ENCODE results near the gene PNPLA6. TPM values are rescaled to one million over a fixed set of nuclear protein-coding genes. Genes with fewer than 3 reads are reported as not detected.
A peak's percentile ranks its signal among the peaks of the same experiment; 100 is the strongest.

PNPLA6 gene
- total RNA-seq, 3 donors from 2014 or later: 85.7 to 136 (median 121) TPM

GRCh38 chr19:7504684-7505083, 30.8 kb upstream of the PNPLA6 start:
- Histone ChIP-seq H3K4me3 (no peak overlapping the region), H3K4me1 (ENCODE audit: low read depth) (peaks cover 13% of the 10 kb centered on the region), H3K36me3 (ENCODE audit: low read depth) (no peaks in the 10 kb centered on the region), H3K9me3 (no peaks in the 10 kb centered on the region)
- DNase-seq: no peak
- intact Hi-C loops (cut with DNase I, micrococcal nuclease): no loop called here
- no peak for TF ChIP-seq CTCF (IDR thresholded peaks at IDR 0.05)
- no peak for ATAC-seq

GRCh38 chr19:7505288-7505681, 30.2 kb upstream of the PNPLA6 start:
- no peak for TF ChIP-seq CTCF (IDR thresholded peaks at IDR 0.05)
- peaks cover 13% of the 10 kb centered on the region for H3K4me1 ChIP-seq (ENCODE audit: low read depth)
- no peak overlapping the region for H3K4me3 ChIP-seq
- peak; percentile 13 for ATAC-seq
- intact Hi-C loops (cut with DNase I, micrococcal nuclease): no loop called here
- H3K9me3 ChIP-seq: no peaks in the 10 kb centered on the region
- DNase-seq: peak; percentile 37 to 70 (median 66)
- no peaks in the 10 kb centered on the region for H3K36me3 ChIP-seq (ENCODE audit: low read depth)

GRCh38 chr19:7505682-7506384, 29.7 kb upstream of the PNPLA6 start:
- ATAC-seq (peak; percentile 75), DNase-seq (peak in 2 of 3 donors; percentile 73 to 84)
- no peaks in the 10 kb centered on the region for H3K9me3 ChIP-seq
- H3K4me1 ChIP-seq (ENCODE audit: low read depth): peaks cover 10% of the 10 kb centered on the region
- TF ChIP-seq CTCF (IDR thresholded peaks at IDR 0.05): no peak
- intact Hi-C loops (cut with DNase I, micrococcal nuclease): no loop called here
- H3K36me3 ChIP-seq (ENCODE audit: low read depth): no peaks in the 10 kb centered on the region
- H3K4me3 ChIP-seq: no peak overlapping the region

- DNase-seq (peak; percentile 96 to 97 (median 96)), ATAC-seq (peak; percentile 92)
- H3K9me3 ChIP-seq: no peaks in the 10 kb centered on the region
- H3K4me1 ChIP-seq (ENCODE audit: low read depth): peaks cover 9% of the 10 kb centered on the region
- H3K36me3 ChIP-seq (ENCODE audit: low read depth): no peaks in the 10 kb centered on the region
- intact Hi-C loops (cut with DNase I, micrococcal nuclease): no loop called here
- TF ChIP-seq CTCF (IDR thresholded peaks at IDR 0.05): no peak
- no peak overlapping the region for H3K4me3 ChIP-seq
Observed at GRCh38 chr19:7506385-7507328, 28.9 kb upstream of the PNPLA6 start.

GRCh38 chr19:7507884-7508283, 27.6 kb upstream of the PNPLA6 start:
- no peak overlapping the region for H3K4me3 ChIP-seq
- H3K4me1 ChIP-seq (ENCODE audit: low read depth): peaks cover 9% of the 10 kb centered on the region
- peak; percentile 59 for ATAC-seq
- H3K9me3 ChIP-seq: no peaks in the 10 kb centered on the region
- H3K36me3 ChIP-seq (ENCODE audit: low read depth): no peaks in the 10 kb centered on the region
- peak; percentile 76 to 92 (median 88) for DNase-seq
- TF ChIP-seq CTCF (IDR thresholded peaks at IDR 0.05): no peak
- intact Hi-C loops (cut with DNase I, micrococcal nuclease): no loop called here
